Measurements from ENCODE around the gene PSIP1. TPM values are rescaled to one million over a fixed set of nuclear protein-coding genes. Genes with fewer than 3 reads are reported as not detected.

PSIP1 gene
- total RNA-seq, 1 experiment from 2014 or later = 67.8 TPM

GRCh38 chr9:15438891-15439290 lies 71.9 kb downstream of the PSIP1 start:
- ChIA-PET POLR2A (ENCODE audit: unreplicated experiment) (no interaction called here), CTCF (no interaction called here)
- no TSS peak for BruUV-seq (replicated peaks)
- no peak for TF ChIP-seq EZH2 (IDR thresholded peaks at IDR 0.05; ENCODE audit: low read depth)
- no peak for TF ChIP-seq CTCF (conservative IDR thresholded peaks at IDR 0.05)
- Histone ChIP-seq H3K9me2 (ENCODE audit: insufficient read depth) (no peaks in the 10 kb centered on the region), H3K27me3 (ENCODE audit: insufficient read depth, low read depth) (no peaks in the 10 kb centered on the region), H3K9me3 (ENCODE audit: insufficient read depth, low read depth) (no peaks in the 10 kb centered on the region), H2AFZ (no peak overlapping the region), H3K36me3 (ENCODE audit: low read depth) (no peaks in the 10 kb centered on the region), H4K20me1 (ENCODE audit: insufficient read depth) (no peaks in the 10 kb centered on the region), H3F3A (ENCODE audit: insufficient read depth, low read depth) (no peaks in the 10 kb centered on the region), H3K27ac (no peak overlapping the region), H3K79me2 (ENCODE audit: low read depth) (peaks cover 6% of the 10 kb centered on the region; the same call in 1 of the 2 replicates), H3K4me3 (no peak overlapping the region), H3K4me2 (no peak overlapping the region), H3K4me1 (replicated peaks; ENCODE audit: insufficient read depth) (no peaks in the 10 kb centered on the region)
- no peak for DNase-seq
- intact Hi-C loops (cut with micrococcal nuclease; ENCODE audit: unreplicated experiment) = no loop called here

- ChIA-PET CTCF (no interaction called here), POLR2A (ENCODE audit: unreplicated experiment) (no interaction called here)
- H4K20me1 ChIP-seq (ENCODE audit: insufficient read depth) = no peaks in the 10 kb centered on the region
Observed at GRCh38 chr9:15433661-15434060, 77.1 kb downstream of the PSIP1 start.

GRCh38 chr9:15433191-15433590 lies 77.6 kb downstream of the PSIP1 start:
- no peaks in the 10 kb centered on the region for H3K27me3 ChIP-seq (ENCODE audit: insufficient read depth, low read depth)
- no peaks in the 10 kb centered on the region for H4K20me1 ChIP-seq (ENCODE audit: insufficient read depth)
- H3K4me2 ChIP-seq = no peak overlapping the region
- H3K4me1 ChIP-seq (replicated peaks; ENCODE audit: insufficient read depth) = no peaks in the 10 kb centered on the region
- H3K27ac ChIP-seq = no peak overlapping the region
- CTCF ChIA-PET = no interaction called here
- BruUV-seq (replicated peaks) = no TSS peak
- intact Hi-C loops (cut with micrococcal nuclease; ENCODE audit: unreplicated experiment) = no loop called here
- POLR2A ChIA-PET (ENCODE audit: unreplicated experiment) = no interaction called here
- no peaks in the 10 kb centered on the region for H3K79me2 ChIP-seq (ENCODE audit: low read depth)
- H3K9me3 ChIP-seq (ENCODE audit: insufficient read depth, low read depth) = no peaks in the 10 kb centered on the region
- H3K9me2 ChIP-seq (ENCODE audit: insufficient read depth) = no peaks in the 10 kb centered on the region
- H2AFZ ChIP-seq = no peak overlapping the region
- DNase-seq = no peak
- H3F3A ChIP-seq (ENCODE audit: insufficient read depth, low read depth) = no peaks in the 10 kb centered on the region
- no peak overlapping the region for H3K4me3 ChIP-seq
- no peaks in the 10 kb centered on the region for H3K36me3 ChIP-seq (ENCODE audit: low read depth)
- no peak for TF ChIP-seq EZH2 (IDR thresholded peaks at IDR 0.05; ENCODE audit: low read depth)
- TF ChIP-seq CTCF (conservative IDR thresholded peaks at IDR 0.05) = no peak

More at GRCh38 chr9:15433661-15434060, 77.1 kb downstream of the PSIP1 start:
- H2AFZ ChIP-seq = no peak overlapping the region
- H3K4me3 ChIP-seq = no peak overlapping the region
- no peaks in the 10 kb centered on the region for H3K36me3 ChIP-seq (ENCODE audit: low read depth)
- no peaks in the 10 kb centered on the region for H3K27me3 ChIP-seq (ENCODE audit: insufficient read depth, low read depth)
- TF ChIP-seq CTCF (conservative IDR thresholded peaks at IDR 0.05) = no peak
- no peak for TF ChIP-seq EZH2 (IDR thresholded peaks at IDR 0.05; ENCODE audit: low read depth)
- DNase-seq = no peak
- no peak overlapping the region for H3K27ac ChIP-seq
- intact Hi-C loops (cut with micrococcal nuclease; ENCODE audit: unreplicated experiment) = no loop called here
- H3K9me2 ChIP-seq (ENCODE audit: insufficient read depth) = no peaks in the 10 kb centered on the region
- no peaks in the 10 kb centered on the region for H3K9me3 ChIP-seq (ENCODE audit: insufficient read depth, low read depth)
- no peaks in the 10 kb centered on the region for H3K4me1 ChIP-seq (replicated peaks; ENCODE audit: insufficient read depth)
- H3F3A ChIP-seq (ENCODE audit: insufficient read depth, low read depth) = no peaks in the 10 kb centered on the region
- BruUV-seq (replicated peaks) = no TSS peak
- no peak overlapping the region for H3K4me2 ChIP-seq
- 0 out of 2 replicates have a peak, but pooled peaks cover 1% of the 10 kb centered on the region for H3K79me2 ChIP-seq (ENCODE audit: low read depth)

Data from PC-9 (cell line).